ENCODE results near the gene TRIO. TPM values are rescaled to one million over a fixed set of nuclear protein-coding genes. Genes with fewer than 3 reads are reported as not detected.

Gene TRIO
- polyA plus RNA-seq, 1 of the 3 experiments (the other 2 are of a cell fraction) = 229 TPM

DNA sequence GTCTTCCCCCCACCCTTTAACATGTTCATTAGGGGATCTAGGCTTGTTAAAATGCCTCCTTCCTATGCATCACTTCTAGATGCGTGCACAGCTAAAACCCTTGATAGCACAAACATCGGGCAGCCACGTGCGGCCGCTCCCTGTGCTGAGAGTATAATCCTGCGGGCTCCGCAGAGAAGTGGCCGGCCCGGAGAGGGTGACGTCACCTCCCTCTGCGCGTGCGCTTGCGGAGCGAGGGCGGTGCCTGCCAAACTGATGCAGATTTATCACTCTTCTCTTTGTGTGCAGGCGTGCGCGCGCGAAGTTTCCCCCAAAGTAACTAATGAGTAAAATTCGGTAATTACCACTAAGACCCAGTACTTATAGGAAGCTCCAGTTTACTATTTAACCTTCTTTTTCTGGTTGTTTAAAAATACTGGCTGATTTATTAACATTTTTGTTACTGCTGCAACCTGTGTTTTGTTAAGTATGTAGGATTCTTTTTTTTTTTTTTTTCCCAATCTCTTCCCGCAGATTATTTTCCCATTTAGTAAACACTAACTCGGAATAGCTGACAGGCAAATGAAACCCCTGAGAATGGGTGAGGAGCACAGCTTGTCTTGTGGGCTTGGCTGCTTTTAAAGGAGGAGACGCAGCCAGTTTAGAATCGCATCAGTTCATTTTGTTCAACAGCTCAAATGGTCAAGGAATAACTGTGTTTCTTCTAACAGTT, 121.6 kb downstream of the TRIO start:
- H2AFZ ChIP-seq (ENCODE audit: low read depth) = no peak overlapping the region
- H3K4me1 ChIP-seq (ENCODE audit: control insufficient read depth in 1 of 2, insufficient read depth in 2 of 2, low read depth in 1 of 2, low read length in 1 of 2) = peaks cover 60 to 67% of the 10 kb centered on the region in 2 experiments
- no peaks in the 10 kb centered on the region for H3K36me3 ChIP-seq (replicated peaks in 1 of 2; ENCODE audit: control insufficient read depth in 1 of 2, insufficient read depth in 2 of 2, low read length in 1 of 2)
- ChIA-PET POLR2A (interaction anchor here (0.7 to 1.3 kb wide), 3 partner anchors 14 to 288 kb away, joined by 3 to 4 read pairs (median 3); no protein-coding TSS in a partner anchor), CTCF (interaction anchor here (0.7 to 2.2 kb wide), 4 partner anchors 115 to 318 kb away, joined by 3 to 7 read pairs (median 4); partner anchors contain the start of gene TRIO)
- DNase-seq = peak; percentile 88
- peaks cover 72% of the 10 kb centered on the region for H3F3A ChIP-seq (replicated peaks; ENCODE audit: insufficient read depth)
- H3K4me3 ChIP-seq (ENCODE audit: low read depth in 2 of 2, low read length in 1 of 2) = peak overlapping the region; percentile 28 to 53
- H3K79me2 ChIP-seq (ENCODE audit: insufficient read depth) = peaks cover 98% of the 10 kb centered on the region
- H4K20me1 ChIP-seq (ENCODE audit: insufficient read depth) = peaks cover 28% of the 10 kb centered on the region
- 3% methylated on average over 26 of the region's 26 CpGs for WGBS (ENCODE audit: low lambda C conversion rate)
- no peaks in the 10 kb centered on the region for H3K27me3 ChIP-seq (ENCODE audit: insufficient read depth)
- peak overlapping the region; percentile 77 for H3K9ac ChIP-seq
- no peaks in the 10 kb centered on the region for H3K9me2 ChIP-seq
- peak overlapping the region; percentile 77 for H3K4me2 ChIP-seq
- H3K27ac ChIP-seq (ENCODE audit: low read depth in 2 of 2, low read length in 1 of 2) = peak overlapping the region; percentile 79 to 96
- H3K9me3 ChIP-seq = no peaks in the 10 kb centered on the region
- TF ChIP-seq GABPA (IDR thresholded peaks at IDR 0.05; ENCODE audit: low read depth) = no peak
- no peak for TF ChIP-seq RFX5 (IDR thresholded peaks at IDR 0.05; ENCODE audit: low read length)
- no peak for TF ChIP-seq YY1 (IDR thresholded peaks at IDR 0.05; ENCODE audit: low read depth)
- peak; percentile 67; the same call in 1 of the 2 replicates for TF ChIP-seq TAF1 (IDR thresholded peaks at IDR 0.05; ENCODE audit: borderline replicate concordance, low read depth, low read length)
- TF ChIP-seq EP300 (IDR thresholded peaks at IDR 0.05; ENCODE audit: borderline replicate concordance in 1 of 2, low read depth in 1 of 2, low read length in 1 of 2) = 0 out of 4 replicates have a peak, but pooled peaks of 1 of the 2 experiments have one; percentile 20
- TF ChIP-seq, protein P1, sequence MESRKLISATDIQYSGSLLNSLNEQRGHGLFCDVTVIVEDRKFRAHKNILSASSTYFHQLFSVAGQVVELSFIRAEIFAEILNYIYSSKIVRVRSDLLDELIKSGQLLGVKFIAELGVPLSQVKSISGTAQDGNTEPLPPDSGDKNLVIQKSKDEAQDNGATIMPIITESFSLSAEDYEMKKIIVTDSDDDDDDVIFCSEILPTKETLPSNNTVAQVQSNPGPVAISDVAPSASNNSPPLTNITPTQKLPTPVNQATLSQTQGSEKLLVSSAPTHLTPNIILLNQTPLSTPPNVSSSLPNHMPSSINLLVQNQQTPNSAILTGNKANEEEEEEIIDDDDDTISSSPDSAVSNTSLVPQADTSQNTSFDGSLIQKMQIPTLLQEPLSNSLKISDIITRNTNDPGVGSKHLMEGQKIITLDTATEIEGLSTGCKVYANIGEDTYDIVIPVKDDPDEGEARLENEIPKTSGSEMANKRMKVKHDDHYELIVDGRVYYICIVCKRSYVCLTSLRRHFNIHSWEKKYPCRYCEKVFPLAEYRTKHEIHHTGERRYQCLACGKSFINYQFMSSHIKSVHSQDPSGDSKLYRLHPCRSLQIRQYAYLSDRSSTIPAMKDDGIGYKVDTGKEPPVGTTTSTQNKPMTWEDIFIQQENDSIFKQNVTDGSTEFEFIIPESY (IDR thresholded peaks at IDR 0.05; ENCODE audit: borderline replicate concordance, low read depth) = no peak
- TF ChIP-seq, protein P2, sequence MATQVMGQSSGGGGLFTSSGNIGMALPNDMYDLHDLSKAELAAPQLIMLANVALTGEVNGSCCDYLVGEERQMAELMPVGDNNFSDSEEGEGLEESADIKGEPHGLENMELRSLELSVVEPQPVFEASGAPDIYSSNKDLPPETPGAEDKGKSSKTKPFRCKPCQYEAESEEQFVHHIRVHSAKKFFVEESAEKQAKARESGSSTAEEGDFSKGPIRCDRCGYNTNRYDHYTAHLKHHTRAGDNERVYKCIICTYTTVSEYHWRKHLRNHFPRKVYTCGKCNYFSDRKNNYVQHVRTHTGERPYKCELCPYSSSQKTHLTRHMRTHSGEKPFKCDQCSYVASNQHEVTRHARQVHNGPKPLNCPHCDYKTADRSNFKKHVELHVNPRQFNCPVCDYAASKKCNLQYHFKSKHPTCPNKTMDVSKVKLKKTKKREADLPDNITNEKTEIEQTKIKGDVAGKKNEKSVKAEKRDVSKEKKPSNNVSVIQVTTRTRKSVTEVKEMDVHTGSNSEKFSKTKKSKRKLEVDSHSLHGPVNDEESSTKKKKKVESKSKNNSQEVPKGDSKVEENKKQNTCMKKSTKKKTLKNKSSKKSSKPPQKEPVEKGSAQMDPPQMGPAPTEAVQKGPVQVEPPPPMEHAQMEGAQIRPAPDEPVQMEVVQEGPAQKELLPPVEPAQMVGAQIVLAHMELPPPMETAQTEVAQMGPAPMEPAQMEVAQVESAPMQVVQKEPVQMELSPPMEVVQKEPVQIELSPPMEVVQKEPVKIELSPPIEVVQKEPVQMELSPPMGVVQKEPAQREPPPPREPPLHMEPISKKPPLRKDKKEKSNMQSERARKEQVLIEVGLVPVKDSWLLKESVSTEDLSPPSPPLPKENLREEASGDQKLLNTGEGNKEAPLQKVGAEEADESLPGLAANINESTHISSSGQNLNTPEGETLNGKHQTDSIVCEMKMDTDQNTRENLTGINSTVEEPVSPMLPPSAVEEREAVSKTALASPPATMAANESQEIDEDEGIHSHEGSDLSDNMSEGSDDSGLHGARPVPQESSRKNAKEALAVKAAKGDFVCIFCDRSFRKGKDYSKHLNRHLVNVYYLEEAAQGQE (IDR thresholded peaks at IDR 0.05; ENCODE audit: low read depth, low read length) = peak; percentile 48; the same call in 1 of the 2 replicates
- TF ChIP-seq SIN3A (IDR thresholded peaks at IDR 0.05; ENCODE audit: borderline replicate concordance, low read depth, low read length) = peak; percentile 77
- peak; percentile 88; the same call in 1 of the 2 replicates for TF ChIP-seq POLR2AphosphoS5 (IDR thresholded peaks at IDR 0.05; ENCODE audit: low read depth, low read length)
- TF ChIP-seq MEF2A (IDR thresholded peaks at IDR 0.05; ENCODE audit: borderline replicate concordance, low read depth) = no peak
- no peak for TF ChIP-seq TEAD4 (IDR thresholded peaks at IDR 0.05; ENCODE audit: borderline replicate concordance, insufficient read depth)
- TF ChIP-seq, protein P3, sequence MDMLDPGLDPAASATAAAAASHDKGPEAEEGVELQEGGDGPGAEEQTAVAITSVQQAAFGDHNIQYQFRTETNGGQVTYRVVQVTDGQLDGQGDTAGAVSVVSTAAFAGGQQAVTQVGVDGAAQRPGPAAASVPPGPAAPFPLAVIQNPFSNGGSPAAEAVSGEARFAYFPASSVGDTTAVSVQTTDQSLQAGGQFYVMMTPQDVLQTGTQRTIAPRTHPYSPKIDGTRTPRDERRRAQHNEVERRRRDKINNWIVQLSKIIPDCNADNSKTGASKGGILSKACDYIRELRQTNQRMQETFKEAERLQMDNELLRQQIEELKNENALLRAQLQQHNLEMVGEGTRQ (IDR thresholded peaks at IDR 0.05; ENCODE audit: borderline replicate concordance, low read depth, low read length) = no peak
- TF ChIP-seq RXRA (IDR thresholded peaks at IDR 0.05; ENCODE audit: borderline replicate concordance, low read depth) = no peak
- no peak for TF ChIP-seq FOXJ3 (CRISPR knock-in tag; IDR thresholded peaks at IDR 0.05)
- TF ChIP-seq, protein P4, sequence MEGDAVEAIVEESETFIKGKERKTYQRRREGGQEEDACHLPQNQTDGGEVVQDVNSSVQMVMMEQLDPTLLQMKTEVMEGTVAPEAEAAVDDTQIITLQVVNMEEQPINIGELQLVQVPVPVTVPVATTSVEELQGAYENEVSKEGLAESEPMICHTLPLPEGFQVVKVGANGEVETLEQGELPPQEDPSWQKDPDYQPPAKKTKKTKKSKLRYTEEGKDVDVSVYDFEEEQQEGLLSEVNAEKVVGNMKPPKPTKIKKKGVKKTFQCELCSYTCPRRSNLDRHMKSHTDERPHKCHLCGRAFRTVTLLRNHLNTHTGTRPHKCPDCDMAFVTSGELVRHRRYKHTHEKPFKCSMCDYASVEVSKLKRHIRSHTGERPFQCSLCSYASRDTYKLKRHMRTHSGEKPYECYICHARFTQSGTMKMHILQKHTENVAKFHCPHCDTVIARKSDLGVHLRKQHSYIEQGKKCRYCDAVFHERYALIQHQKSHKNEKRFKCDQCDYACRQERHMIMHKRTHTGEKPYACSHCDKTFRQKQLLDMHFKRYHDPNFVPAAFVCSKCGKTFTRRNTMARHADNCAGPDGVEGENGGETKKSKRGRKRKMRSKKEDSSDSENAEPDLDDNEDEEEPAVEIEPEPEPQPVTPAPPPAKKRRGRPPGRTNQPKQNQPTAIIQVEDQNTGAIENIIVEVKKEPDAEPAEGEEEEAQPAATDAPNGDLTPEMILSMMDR (IDR thresholded peaks at IDR 0.05) = no peak
- no peak for TF ChIP-seq EZH2phosphoT487 (IDR thresholded peaks at IDR 0.05; ENCODE audit: borderline replicate concordance, low read depth)
- no peak for TF ChIP-seq FOXM1 (IDR thresholded peaks at IDR 0.05; ENCODE audit: low read depth)
- TF ChIP-seq NRF1 (IDR thresholded peaks at IDR 0.05; ENCODE audit: low read depth, low read length) = peak; percentile 92
- TF ChIP-seq JUND (IDR thresholded peaks at IDR 0.05) = peak; percentile 50; the same call in 1 of the 2 replicates
- no peak for TF ChIP-seq ELF1 (IDR thresholded peaks at IDR 0.05)
- TF ChIP-seq CHD2 (IDR thresholded peaks at IDR 0.05; ENCODE audit: low read length, partially characterized antibody) = peak; percentile 24
- TF ChIP-seq, protein P5, sequence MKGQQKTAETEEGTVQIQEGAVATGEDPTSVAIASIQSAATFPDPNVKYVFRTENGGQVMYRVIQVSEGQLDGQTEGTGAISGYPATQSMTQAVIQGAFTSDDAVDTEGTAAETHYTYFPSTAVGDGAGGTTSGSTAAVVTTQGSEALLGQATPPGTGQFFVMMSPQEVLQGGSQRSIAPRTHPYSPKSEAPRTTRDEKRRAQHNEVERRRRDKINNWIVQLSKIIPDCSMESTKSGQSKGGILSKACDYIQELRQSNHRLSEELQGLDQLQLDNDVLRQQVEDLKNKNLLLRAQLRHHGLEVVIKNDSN (IDR thresholded peaks at IDR 0.05; ENCODE audit: borderline replicate concordance, low read depth) = peak; percentile 40; the same call in 1 of the 2 replicates
- no peak for TF ChIP-seq SMC3 (IDR thresholded peaks at IDR 0.05; ENCODE audit: low read depth, low read length)
